Measurements from ENCODE around the gene CCDC15.

- no peak for TF ChIP-seq POLR2A (IDR thresholded peaks at IDR 0.05)
- TF ChIP-seq POLR2AphosphoS5 (IDR thresholded peaks at IDR 0.05) = no peak
These were observed 132.8 kb downstream of the CCDC15 start for GRCh38 chr11:125086633-125087296.
